GM21619 (cell line): ENCODE results near the gene LRRC61.

Experiments used
- ATAC-seq: cut with Tn5 transposase; IDR thresholded peaks from one replicate; pipeline ENCODE4 v1.9.1; 2021; ENCODE audit not compliant: unreplicated experiment

Gene LRRC61

DNA sequence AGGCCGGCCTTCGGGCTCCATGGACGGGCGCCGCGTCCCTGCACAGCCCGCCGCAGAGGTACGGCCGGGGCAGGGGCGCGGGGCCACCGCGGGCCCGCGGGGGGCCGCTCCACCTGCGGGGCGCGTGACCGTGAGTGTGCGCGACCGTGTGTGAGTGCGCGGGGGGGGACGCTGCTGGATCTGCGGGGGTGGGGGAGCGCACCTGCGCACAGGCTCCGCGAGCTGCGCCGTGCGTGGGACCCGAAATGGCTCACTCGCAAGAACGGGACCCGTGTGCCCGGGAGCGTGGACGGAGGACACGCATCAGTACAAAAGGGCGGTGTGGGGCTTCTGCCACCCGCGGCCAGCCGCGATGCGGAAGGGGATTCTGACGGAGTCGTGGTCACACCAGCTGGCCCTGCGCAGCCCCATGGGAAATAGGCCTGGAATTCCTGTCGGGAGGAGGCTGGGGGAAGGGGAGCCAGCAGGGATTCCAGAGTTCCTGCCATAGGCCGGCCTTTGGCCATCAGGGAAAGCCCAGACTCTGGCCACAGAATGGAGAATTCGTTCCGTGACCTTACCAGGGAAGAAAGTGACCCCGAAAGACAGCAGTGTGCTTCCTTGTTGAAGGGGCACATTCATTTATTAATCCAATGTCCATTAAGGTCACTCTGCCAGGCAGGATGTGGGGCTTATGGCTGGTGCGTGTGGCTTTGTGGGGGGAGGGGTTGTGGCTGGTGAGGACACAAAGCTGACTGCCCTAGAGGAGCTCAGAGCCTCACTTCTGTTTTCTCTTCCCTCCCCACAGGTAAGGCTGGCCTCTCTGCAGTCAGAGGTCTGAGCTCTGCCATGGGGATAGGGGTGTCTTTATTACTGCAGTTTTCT lies 46.0 kb downstream of the LRRC61 start:
- ATAC-seq: peak; percentile 43

- ATAC-seq: no peak
These were observed 46.8 kb downstream of the LRRC61 start for GRCh38 chr7:150369748-150370501.

- ATAC-seq: no peak
These were observed 47.5 kb downstream of the LRRC61 start for GRCh38 chr7:150370612-150371071.

GRCh38 chr7:150371131-150371995 lies 48.2 kb downstream of the LRRC61 start:
- ATAC-seq: no peak

- ATAC-seq: no peak
These were observed 48.8 kb downstream of the LRRC61 start for GRCh38 chr7:150371996-150372270.

DNA sequence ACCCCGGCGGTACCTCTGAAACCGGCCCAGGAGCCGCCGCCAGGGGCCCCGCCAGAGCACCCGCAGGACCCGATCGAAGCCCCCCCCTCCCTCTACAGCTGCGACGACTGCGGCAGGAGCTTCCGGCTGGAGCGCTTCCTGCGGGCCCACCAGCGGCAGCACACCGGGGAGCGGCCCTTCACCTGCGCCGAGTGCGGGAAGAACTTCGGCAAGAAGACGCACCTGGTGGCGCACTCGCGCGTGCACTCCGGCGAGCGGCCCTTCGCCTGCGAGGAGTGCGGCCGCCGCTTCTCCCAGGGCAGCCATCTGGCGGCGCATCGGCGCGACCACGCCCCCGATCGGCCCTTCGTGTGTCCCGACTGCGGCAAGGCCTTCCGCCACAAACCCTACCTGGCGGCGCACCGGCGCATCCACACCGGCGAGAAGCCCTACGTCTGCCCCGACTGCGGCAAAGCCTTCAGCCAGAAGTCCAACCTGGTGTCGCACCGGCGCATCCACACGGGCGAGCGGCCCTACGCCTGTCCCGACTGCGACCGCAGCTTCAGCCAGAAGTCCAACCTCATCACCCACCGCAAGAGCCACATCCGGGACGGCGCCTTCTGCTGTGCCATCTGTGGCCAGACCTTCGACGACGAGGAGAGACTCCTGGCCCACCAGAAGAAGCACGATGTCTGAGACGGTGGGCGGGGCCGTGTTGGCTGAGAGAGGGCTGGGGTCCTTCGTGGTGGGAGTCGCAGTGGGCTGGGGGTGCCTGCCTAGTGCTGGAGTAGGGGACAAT lies 49.3 kb downstream of the LRRC61 start:
- ATAC-seq: no peak

DNA sequence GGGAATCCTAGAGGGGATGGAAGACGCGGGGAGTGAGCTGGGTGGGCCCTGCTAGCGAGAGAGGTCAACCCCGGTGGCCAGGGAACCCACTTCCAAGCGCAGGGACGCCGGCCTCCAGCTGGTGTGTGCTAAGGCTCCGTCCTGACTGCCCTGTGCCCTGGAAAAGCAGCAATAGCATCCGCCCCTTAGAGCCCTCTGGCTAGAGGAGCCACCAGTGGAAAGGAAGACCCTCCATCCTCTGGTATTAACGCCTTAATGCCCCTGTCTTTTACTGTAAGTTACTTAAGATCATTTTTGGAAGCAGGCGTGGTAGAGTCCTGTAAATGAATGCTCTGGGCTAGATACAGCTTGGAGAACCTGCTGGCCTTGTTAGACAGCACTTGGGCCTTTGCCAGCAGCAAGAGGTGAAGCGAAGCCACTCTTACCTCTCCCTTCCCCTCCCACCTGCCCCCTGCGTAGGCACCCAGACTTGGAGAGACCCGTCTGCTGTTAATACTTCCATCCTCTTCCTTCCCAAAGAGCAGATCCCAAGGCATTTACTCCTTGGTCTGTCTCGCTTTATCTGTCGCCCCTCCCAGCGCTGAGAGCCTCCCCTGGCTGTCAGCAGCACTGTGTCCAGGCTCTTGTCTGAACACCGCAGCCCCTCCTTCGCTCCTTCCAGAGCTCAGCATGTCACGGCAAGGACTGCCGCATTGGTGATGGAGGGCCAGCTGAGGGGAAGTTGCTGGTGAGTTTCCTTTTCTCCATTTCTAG lies 50.1 kb downstream of the LRRC61 start:
- no peak for ATAC-seq

DNA sequence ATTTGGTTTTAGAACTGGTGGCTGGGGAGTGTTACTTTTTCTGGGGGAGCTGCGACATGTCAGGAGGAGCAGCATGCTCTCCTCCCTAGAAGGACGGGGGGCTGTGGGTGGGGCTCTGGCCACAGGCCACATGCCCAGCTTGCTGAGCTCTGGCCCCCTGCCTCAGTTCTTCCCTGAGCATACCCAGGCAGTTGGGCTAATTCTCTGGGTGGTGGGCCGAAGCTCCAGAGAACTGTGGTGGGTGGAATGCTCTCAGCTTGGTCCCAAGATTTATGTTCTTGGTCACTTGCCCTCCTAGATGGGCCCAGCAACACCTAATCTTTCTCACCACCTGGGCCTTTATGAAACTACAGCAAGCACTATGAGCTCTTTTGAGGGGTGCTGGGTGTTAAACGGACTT lies 50.9 kb downstream of the LRRC61 start:
- no peak for ATAC-seq

DNA sequence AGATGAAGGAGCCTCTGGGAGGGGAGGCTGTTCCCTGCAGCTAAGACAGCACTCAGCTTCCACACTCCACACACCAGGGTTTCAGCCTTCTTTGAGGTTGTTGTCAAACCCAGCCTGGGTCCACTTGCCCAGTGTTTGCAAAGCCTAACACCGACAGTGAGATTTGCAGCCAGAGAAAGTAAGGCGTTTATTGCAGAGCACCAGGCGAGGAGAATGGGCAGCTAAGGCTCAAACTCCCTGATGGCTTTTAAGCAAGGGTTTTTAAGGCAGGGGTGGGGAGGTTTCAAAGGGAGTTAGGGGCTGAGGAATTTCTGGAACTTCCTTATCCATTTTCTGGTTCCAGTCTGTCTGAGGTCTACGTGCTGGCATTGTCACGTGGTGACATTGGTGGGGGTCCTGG lies 51.3 kb downstream of the LRRC61 start:
- no peak for ATAC-seq

GRCh38 chr7:150375662-150376521 lies 52.7 kb downstream of the LRRC61 start:
- no peak for ATAC-seq

DNA sequence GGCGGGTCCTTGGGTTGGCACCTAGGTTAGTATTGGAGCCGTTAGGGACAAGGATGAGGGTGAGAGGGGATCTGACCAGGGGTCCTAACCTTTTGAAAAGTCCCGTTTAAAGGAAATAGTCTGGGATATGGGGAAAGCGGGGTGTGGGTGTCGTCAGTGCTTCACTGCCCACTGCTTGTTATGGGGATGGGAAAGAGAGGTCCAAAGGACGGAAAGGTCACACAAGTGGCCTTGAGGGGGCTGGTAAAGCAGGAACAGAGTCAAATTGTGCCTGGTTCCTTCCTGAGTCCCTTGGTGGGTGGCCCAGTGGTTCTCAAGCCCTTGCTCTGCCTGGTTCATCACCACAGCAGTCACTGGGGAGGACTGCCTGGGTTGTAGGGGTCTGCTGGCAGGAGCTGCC lies 53.4 kb downstream of the LRRC61 start:
- no peak for ATAC-seq

DNA sequence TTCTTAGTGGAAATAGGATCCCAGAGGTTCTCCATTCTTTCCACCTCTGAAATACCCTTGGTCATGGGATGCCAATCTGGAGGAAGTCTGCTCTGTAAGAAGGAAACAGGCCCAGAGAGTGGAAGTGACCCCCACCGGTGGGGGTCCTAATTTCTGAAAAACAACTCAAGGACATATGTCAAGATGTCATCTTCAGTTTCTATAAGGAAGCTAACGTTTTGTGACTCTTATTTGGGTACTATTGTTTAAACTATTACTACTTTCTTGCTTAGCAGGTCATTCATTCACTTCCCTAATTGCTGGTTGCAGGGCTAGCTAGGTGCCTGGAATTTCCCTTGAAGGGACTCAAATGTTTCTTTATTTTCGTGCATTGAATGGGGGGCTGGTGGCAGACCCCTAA lies 54.0 kb downstream of the LRRC61 start:
- ATAC-seq: no peak

GRCh38 chr7:150377635-150378034 lies 54.5 kb downstream of the LRRC61 start:
- no peak for ATAC-seq

DNA sequence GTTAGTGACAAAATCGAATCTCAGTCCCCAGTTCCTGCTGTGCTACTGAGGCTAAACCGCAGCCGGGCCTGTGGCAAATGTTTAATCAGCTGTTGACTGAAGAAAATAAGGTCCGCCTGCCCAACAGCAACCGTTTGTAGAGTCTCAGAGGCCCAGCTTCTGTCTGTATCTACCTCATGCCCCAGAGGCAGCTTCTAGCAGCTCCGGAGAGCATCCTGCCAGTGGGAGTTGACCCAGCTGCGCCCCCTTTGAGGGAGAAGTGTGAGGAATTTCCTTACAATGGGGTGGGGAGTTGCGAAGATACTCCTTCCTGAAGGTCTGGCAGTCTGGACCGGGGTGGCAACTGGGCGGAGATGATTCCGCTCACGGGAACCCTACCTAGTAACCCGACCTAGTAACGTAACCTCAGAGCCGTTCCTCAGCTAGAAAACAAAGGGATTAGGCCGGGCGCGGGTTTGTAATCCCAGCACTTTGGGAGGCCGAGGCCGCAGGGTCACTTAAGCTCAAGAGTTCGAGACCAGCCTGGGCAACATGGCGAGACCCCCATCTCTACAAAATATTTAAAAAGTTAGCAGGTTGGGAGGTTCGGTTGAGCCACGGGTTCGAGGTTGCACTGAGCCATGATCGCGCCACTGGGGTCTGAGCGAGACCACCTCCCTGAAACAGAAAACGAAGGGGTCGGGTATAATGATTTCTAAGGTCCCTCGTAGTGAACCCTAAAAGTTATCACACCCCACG lies 55.1 kb downstream of the LRRC61 start:
- ATAC-seq: peak; percentile 18

- ATAC-seq: peak; percentile 68
These were observed 55.8 kb downstream of the LRRC61 start, which contains the start of gene ZNF775 for GRCh38 chr7:150378853-150379440. TSS of gene ZNF775 (plus strand) at chr7:150379330. CDS start at chr7:150388471, 9,141 bp downstream.

- ATAC-seq: no peak
These were observed 56.6 kb downstream of the LRRC61 start for GRCh38 chr7:150379441-150380379.

- ATAC-seq: no peak
These were observed 57.3 kb downstream of the LRRC61 start for GRCh38 chr7:150380463-150380862.
